Nephron progenitor cell (in vitro differentiated cells): ENCODE measurements around the gene LHFPL4.

Source experiments
- DNase-seq: peaks from one replicate; pipeline ENCODE4 v3.0.0; 2021
- H3K27ac Mint-ChIP-seq: 2 replicates; pipeline ENCODE4 v1.8.0; 2021; ENCODE audit warnings: mild to moderate bottlenecking, moderate library complexity, mixed read lengths
- H3K27me3 Mint-ChIP-seq: 2 replicates; pipeline ENCODE4 v1.8.0; 2021; ENCODE audit warnings: mild to moderate bottlenecking, low read depth, mixed read lengths; ENCODE audit not compliant: poor library complexity
- H3K36me3 Mint-ChIP-seq: 2 replicates; pipeline ENCODE4 v1.8.0; 2021; ENCODE audit warnings: low read depth, mixed read lengths
- H3K4me1 Mint-ChIP-seq: 2 replicates; pipeline ENCODE4 v1.8.0; 2021; ENCODE audit warnings: mixed read lengths
- H3K4me3 Mint-ChIP-seq: 2 replicates; pipeline ENCODE4 v1.8.0; 2021; ENCODE audit warnings: mild to moderate bottlenecking, moderate library complexity, mixed read lengths
- H3K9me3 Mint-ChIP-seq: 2 replicates; pipeline ENCODE4 v1.8.0; 2021; ENCODE audit warnings: mild to moderate bottlenecking, moderate library complexity, mixed read lengths
- CTCF ChIP-seq: fragments of 200-600 bp; sonication (generic); IDR thresholded peaks from 2 replicates; pipeline ENCODE4 v1.5.0; 2021; ENCODE audit warnings: antibody characterized with exemption

The LHFPL4 gene

GRCh38 chr3:9549600-9549999 lies 4.0 kb downstream of the LHFPL4 start:
- no peaks in the 10 kb centered on the region for H3K4me1 Mint-ChIP-seq

GRCh38 chr3:9548991-9549390 lies 4.6 kb downstream of the LHFPL4 start:
- H3K9me3 Mint-ChIP-seq = no peaks in the 10 kb centered on the region
- DNase-seq = no peak
- H3K4me3 Mint-ChIP-seq = no peak overlapping the region
- H3K4me1 Mint-ChIP-seq = no peaks in the 10 kb centered on the region
- H3K36me3 Mint-ChIP-seq = no peaks in the 10 kb centered on the region
- H3K27me3 Mint-ChIP-seq = peaks cover 53% of the 10 kb centered on the region
- TF ChIP-seq CTCF = no peak
- H3K27ac Mint-ChIP-seq = no peak overlapping the region

More at GRCh38 chr3:9549600-9549999, 4.0 kb downstream of the LHFPL4 start:
- Mint-ChIP-seq H3K27me3 (peaks cover 57% of the 10 kb centered on the region), H3K9me3 (no peaks in the 10 kb centered on the region), H3K27ac (no peak overlapping the region), H3K4me3 (no peak overlapping the region), H3K36me3 (no peaks in the 10 kb centered on the region)
- DNase-seq = no peak
- no peak for TF ChIP-seq CTCF

GRCh38 chr3:9542182-9542581 lies 11.4 kb downstream of the LHFPL4 start:
- Mint-ChIP-seq H3K27ac (no peak overlapping the region), H3K9me3 (peaks cover 6% of the 10 kb centered on the region), H3K27me3 (peaks cover 7% of the 10 kb centered on the region), H3K36me3 (no peaks in the 10 kb centered on the region), H3K4me3 (no peak overlapping the region), H3K4me1 (no peaks in the 10 kb centered on the region)
- no peak for TF ChIP-seq CTCF
- no peak for DNase-seq

- H3K9me3 Mint-ChIP-seq = peaks cover under 1% of the 10 kb centered on the region
- H3K36me3 Mint-ChIP-seq = no peaks in the 10 kb centered on the region
- H3K27ac Mint-ChIP-seq = no peak overlapping the region
- no peak for DNase-seq
- no peaks in the 10 kb centered on the region for H3K4me1 Mint-ChIP-seq
- no peaks in the 10 kb centered on the region for H3K27me3 Mint-ChIP-seq
- no peak overlapping the region for H3K4me3 Mint-ChIP-seq
- TF ChIP-seq CTCF = no peak
Measured at GRCh38 chr3:9536212-9536611, 17.4 kb downstream of the LHFPL4 start.

- peaks cover 3% of the 10 kb centered on the region for H3K9me3 Mint-ChIP-seq
- no peak overlapping the region for H3K27ac Mint-ChIP-seq
- H3K4me3 Mint-ChIP-seq = no peak overlapping the region
- H3K36me3 Mint-ChIP-seq = no peaks in the 10 kb centered on the region
- no peaks in the 10 kb centered on the region for H3K4me1 Mint-ChIP-seq
- no peak for TF ChIP-seq CTCF
- no peak for DNase-seq
- H3K27me3 Mint-ChIP-seq = no peaks in the 10 kb centered on the region
Measured at GRCh38 chr3:9534429-9534828, 19.2 kb downstream of the LHFPL4 start.

- Mint-ChIP-seq H3K27me3 (peaks cover 20% of the 10 kb centered on the region), H3K4me3 (no peak overlapping the region), H3K27ac (no peak overlapping the region), H3K36me3 (no peaks in the 10 kb centered on the region), H3K4me1 (no peaks in the 10 kb centered on the region), H3K9me3 (peaks cover 10% of the 10 kb centered on the region)
- DNase-seq = no peak
- TF ChIP-seq CTCF = no peak
Measured at GRCh38 chr3:9525078-9525477, 28.5 kb downstream of the LHFPL4 start.
